GM12878 (cell line): ENCODE results near the gene RBMS1.

Source experiments
- ATF3 ChIP-seq: IDR thresholded peaks from 2 replicates; pipeline ENCODE4 v1.6.1; 2011; ENCODE audit warnings: low read depth, mild to moderate bottlenecking, low read length, moderate library complexity, borderline replicate concordance; ENCODE audit errors: extremely low read depth
- BMI1 ChIP-seq: fragments of 450-650 bp; IDR thresholded peaks from 2 replicates; pipeline ENCODE4 v1.6.1; 2016; ENCODE audit warnings: mild to moderate bottlenecking, moderate library complexity, borderline replicate concordance
- EP300 ChIP-seq, 2 experiments: fragments of 150-350 bp in 1 of 2; IDR thresholded peaks; 2 replicates each; pipeline ENCODE4 v1.6.1; 2011 to 2012; ENCODE audit warnings: low read depth in 2 of 2, low read length in 2 of 2, borderline replicate concordance in 1 of 2, improper control_type of control experiment in 1 of 2, inconsistent platforms in 1 of 2; ENCODE audit not compliant: control insufficient read depth in 1 of 2
- FOXM1 ChIP-seq: IDR thresholded peaks from 2 replicates; pipeline ENCODE4 v1.6.1; 2012; ENCODE audit warnings: low read depth, mild to moderate bottlenecking, inconsistent platforms, low read length, moderate library complexity
- HDAC6 ChIP-seq: fragments of 200-600 bp; sonication (generic); IDR thresholded peaks from one replicate; pipeline ENCODE4 v1.8.0; 2017; ENCODE audit warnings: antibody characterized with exemption; ENCODE audit not compliant: unreplicated experiment
- KDM1A ChIP-seq: fragments of 200-600 bp; sonication (generic); IDR thresholded peaks from 2 replicates; pipeline ENCODE4 v1.6.1; 2016; ENCODE audit warnings: borderline replicate concordance
- MAX ChIP-seq: IDR thresholded peaks from 2 replicates; pipeline ENCODE4 v1.6.1; 2012; ENCODE audit warnings: low read depth, low read length, improper control_type of control experiment
- POLR2A ChIP-seq: IDR thresholded peaks from 2 replicates; pipeline ENCODE4 v1.6.1; 2011; ENCODE audit warnings: low read depth, mild to moderate bottlenecking, low read length
- POLR2AphosphoS5 ChIP-seq: IDR thresholded peaks from 2 replicates; pipeline ENCODE4 v1.6.1; 2011; ENCODE audit warnings: mild to moderate bottlenecking, low read length, inconsistent platforms
- RFX5 ChIP-seq: IDR thresholded peaks from 2 replicates; pipeline ENCODE4 v1.6.1; 2011; ENCODE audit warnings: low read depth, low read length, improper control_type of control experiment
- TBL1XR1 ChIP-seq: IDR thresholded peaks from 2 replicates; pipeline ENCODE4 v1.6.1; 2012; ENCODE audit warnings: low read depth, low read length, improper control_type of control experiment
- ZSCAN29 ChIP-seq: fragments of 450-650 bp; IDR thresholded peaks from 2 replicates; pipeline ENCODE4 v1.6.1; 2017; ENCODE audit warnings: mild to moderate bottlenecking, moderate library complexity

- TF ChIP-seq ATF3 (no peak), MAX (no peak), RFX5 (no peak), POLR2AphosphoS5 (no peak), ZSCAN29 (no peak), TBL1XR1 (no peak), EP300 (IDR thresholded peaks at IDR 0.05; ENCODE audit: borderline replicate concordance in 1 of 2, control insufficient read depth in 1 of 2, low read depth in 2 of 2, low read length in 2 of 2) (no peak), FOXM1 (no peak), POLR2A (no peak), KDM1A (no peak), HDAC6 (no peak), BMI1 (no peak)
Observed at GRCh38 chr2:160254189-160254762, 239.3 kb downstream of the RBMS1 start.
